ENCODE measurements around the gene CDC16. TPM values are rescaled to one million over a fixed set of nuclear protein-coding genes. Genes with fewer than 3 reads are reported as not detected.

CDC16 gene
- total RNA-seq, 2 experiments from 2014 or later: 23.1 to 48.7 TPM

GRCh38 chr13:114219392-114219791, 15.3 kb upstream of the CDC16 start:
- no peak overlapping the region for H3K4me3 ChIP-seq (ENCODE audit: low read depth, low read length, poor library complexity, severe bottlenecking)

GRCh38 chr13:114222461-114222968, 12.2 kb upstream of the CDC16 start:
- DNase-seq (ENCODE audit: low spot score): no peak
- Histone ChIP-seq H4K20me1 (ENCODE audit: insufficient read depth, low read length) (no peaks in the 10 kb centered on the region), H3K4me2 (ENCODE audit: low read length) (0 out of 2 replicates have a peak overlapping the region, but pooled peaks have one; percentile 20), H3K36me3 (ENCODE audit: insufficient read depth, low read length) (no peaks in the 10 kb centered on the region), H3K9me3 (ENCODE audit: low read length) (no peaks in the 10 kb centered on the region), H3K9me2 (ENCODE audit: insufficient read depth, low read length) (no peaks in the 10 kb centered on the region), H2AFZ (ENCODE audit: low read length) (no peak overlapping the region), H3K79me2 (ENCODE audit: insufficient read depth, low read depth, low read length) (no peaks in the 10 kb centered on the region), H3K27ac (ENCODE audit: low read depth, low read length, poor library complexity, severe bottlenecking) (no peak overlapping the region), H3K4me1 (ENCODE audit: insufficient read depth, low read length, poor library complexity, severe bottlenecking) (peaks cover 10% of the 10 kb centered on the region), H3K4me3 (ENCODE audit: low read depth, low read length, poor library complexity, severe bottlenecking) (no peak overlapping the region)
- CTCF ChIA-PET (ENCODE audit: unreplicated experiment): no interaction called here
- no TSS peak for BruUV-seq (replicated peaks)
- POLR2A ChIA-PET: no interaction called here
- TF ChIP-seq, protein P1, sequence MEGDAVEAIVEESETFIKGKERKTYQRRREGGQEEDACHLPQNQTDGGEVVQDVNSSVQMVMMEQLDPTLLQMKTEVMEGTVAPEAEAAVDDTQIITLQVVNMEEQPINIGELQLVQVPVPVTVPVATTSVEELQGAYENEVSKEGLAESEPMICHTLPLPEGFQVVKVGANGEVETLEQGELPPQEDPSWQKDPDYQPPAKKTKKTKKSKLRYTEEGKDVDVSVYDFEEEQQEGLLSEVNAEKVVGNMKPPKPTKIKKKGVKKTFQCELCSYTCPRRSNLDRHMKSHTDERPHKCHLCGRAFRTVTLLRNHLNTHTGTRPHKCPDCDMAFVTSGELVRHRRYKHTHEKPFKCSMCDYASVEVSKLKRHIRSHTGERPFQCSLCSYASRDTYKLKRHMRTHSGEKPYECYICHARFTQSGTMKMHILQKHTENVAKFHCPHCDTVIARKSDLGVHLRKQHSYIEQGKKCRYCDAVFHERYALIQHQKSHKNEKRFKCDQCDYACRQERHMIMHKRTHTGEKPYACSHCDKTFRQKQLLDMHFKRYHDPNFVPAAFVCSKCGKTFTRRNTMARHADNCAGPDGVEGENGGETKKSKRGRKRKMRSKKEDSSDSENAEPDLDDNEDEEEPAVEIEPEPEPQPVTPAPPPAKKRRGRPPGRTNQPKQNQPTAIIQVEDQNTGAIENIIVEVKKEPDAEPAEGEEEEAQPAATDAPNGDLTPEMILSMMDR (conservative IDR thresholded peaks at IDR 0.05; ENCODE audit: low read length): no peak
- no peak for TF ChIP-seq EZH2phosphoT487 (IDR thresholded peaks at IDR 0.05; ENCODE audit: borderline replicate concordance, low read depth, low read length)
- intact Hi-C loops (cut with micrococcal nuclease; ENCODE audit: unreplicated experiment): no loop called here

More at GRCh38 chr13:114219392-114219791, 15.3 kb upstream of the CDC16 start:
- intact Hi-C loops (cut with micrococcal nuclease; ENCODE audit: unreplicated experiment): no loop called here
- H3K4me1 ChIP-seq (ENCODE audit: insufficient read depth, low read length, poor library complexity, severe bottlenecking): peaks cover 10% of the 10 kb centered on the region
- H3K79me2 ChIP-seq (ENCODE audit: insufficient read depth, low read depth, low read length): no peaks in the 10 kb centered on the region
- no peaks in the 10 kb centered on the region for H3K36me3 ChIP-seq (ENCODE audit: insufficient read depth, low read length)
- no peak overlapping the region for H2AFZ ChIP-seq (ENCODE audit: low read length)
- DNase-seq (ENCODE audit: low spot score): no peak
- POLR2A ChIA-PET: no interaction called here
- CTCF ChIA-PET (ENCODE audit: unreplicated experiment): no interaction called here
- BruUV-seq (replicated peaks): no TSS peak
- no peaks in the 10 kb centered on the region for H3K9me3 ChIP-seq (ENCODE audit: low read length)
- no peaks in the 10 kb centered on the region for H4K20me1 ChIP-seq (ENCODE audit: insufficient read depth, low read length)
- TF ChIP-seq, protein P1 (conservative IDR thresholded peaks at IDR 0.05; ENCODE audit: low read length): no peak
- no peak for TF ChIP-seq EZH2phosphoT487 (IDR thresholded peaks at IDR 0.05; ENCODE audit: borderline replicate concordance, low read depth, low read length)
- no peaks in the 10 kb centered on the region for H3K9me2 ChIP-seq (ENCODE audit: insufficient read depth, low read length)
- H3K4me2 ChIP-seq (ENCODE audit: low read length): no peak overlapping the region
- no peak overlapping the region for H3K27ac ChIP-seq (ENCODE audit: low read depth, low read length, poor library complexity, severe bottlenecking)

DNA sequence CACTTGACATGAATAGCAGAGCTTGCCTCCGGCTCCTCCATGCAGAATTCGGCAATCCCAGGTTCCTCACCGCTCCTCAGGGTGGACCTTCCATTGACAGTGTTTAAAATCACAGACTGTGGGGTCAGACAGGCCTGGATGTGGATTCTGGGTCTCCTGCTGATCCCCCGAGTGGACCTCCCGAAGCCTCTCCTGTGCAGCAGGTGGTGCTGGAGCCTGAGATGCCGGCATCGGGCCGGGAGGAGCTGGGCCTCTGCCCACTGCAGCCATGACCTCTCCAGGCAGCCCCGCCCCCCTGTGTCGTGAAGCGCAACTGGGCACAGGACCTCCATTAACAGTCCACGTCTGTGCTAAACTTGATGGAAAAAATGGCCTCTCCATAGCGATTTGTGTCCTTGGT, 10.5 kb upstream of the CDC16 start:
- intact Hi-C loops (cut with micrococcal nuclease; ENCODE audit: unreplicated experiment): no loop called here
- ChIA-PET CTCF (ENCODE audit: unreplicated experiment) (no interaction called here), POLR2A (no interaction called here)
- Histone ChIP-seq H3K9me2 (ENCODE audit: insufficient read depth, low read length) (no peaks in the 10 kb centered on the region), H3K36me3 (ENCODE audit: insufficient read depth, low read length) (no peaks in the 10 kb centered on the region), H3K4me2 (ENCODE audit: low read length) (no peak overlapping the region), H3K79me2 (ENCODE audit: insufficient read depth, low read depth, low read length) (no peaks in the 10 kb centered on the region), H3K27ac (ENCODE audit: low read depth, low read length, poor library complexity, severe bottlenecking) (no peak overlapping the region), H2AFZ (ENCODE audit: low read length) (no peak overlapping the region), H3K9me3 (ENCODE audit: low read length) (no peaks in the 10 kb centered on the region), H4K20me1 (ENCODE audit: insufficient read depth, low read length) (no peaks in the 10 kb centered on the region), H3K4me1 (ENCODE audit: insufficient read depth, low read length, poor library complexity, severe bottlenecking) (peaks cover 10% of the 10 kb centered on the region), H3K4me3 (ENCODE audit: low read depth, low read length, poor library complexity, severe bottlenecking) (no peak overlapping the region)
- TF ChIP-seq EZH2phosphoT487 (IDR thresholded peaks at IDR 0.05; ENCODE audit: borderline replicate concordance, low read depth, low read length): no peak
- TF ChIP-seq, protein P1 (conservative IDR thresholded peaks at IDR 0.05; ENCODE audit: low read length): no peak
- DNase-seq (ENCODE audit: low spot score): no peak
- no TSS peak for BruUV-seq (replicated peaks)
